ENCODE data around the gene SERTAD4. TPM values are rescaled to one million over a fixed set of nuclear protein-coding genes. Genes with fewer than 3 reads are reported as not detected.

The SERTAD4 gene
- total and polyA plus RNA-seq, 2 donors (not counting 1 experiment from before 2014, with no cell fraction given) = 0.17 to 7.6 TPM

GRCh38 chr1:210217482-210217881 lies 15.1 kb upstream of the SERTAD4 start:
- no peak for DNase-seq (ENCODE audit: low read depth in 2 of 2)
- H3K9me3 ChIP-seq (ENCODE audit: control insufficient read depth, insufficient read depth, low read depth, low read length) = no peaks in the 10 kb centered on the region
- H3K27me3 ChIP-seq (ENCODE audit: control insufficient read depth, insufficient read depth, low read length) = no peaks in the 10 kb centered on the region
- no peaks in the 10 kb centered on the region for H3K79me2 ChIP-seq (ENCODE audit: control insufficient read depth, insufficient read depth, low read length)
- no peak overlapping the region for H3K4me3 ChIP-seq (replicated peaks in 1 of 4; ENCODE audit: control extremely low read depth in 1 of 4, insufficient read depth in 1 of 4, low read depth in 3 of 4, low read length in 4 of 4)
- no peaks in the 10 kb centered on the region for H3K36me3 ChIP-seq (ENCODE audit: control insufficient read depth, insufficient read depth, low read length)
- TF ChIP-seq EZH2 (IDR thresholded peaks at IDR 0.05; ENCODE audit: low read length, missing control alignments) (no peak), CTCF (conservative IDR thresholded peaks at IDR 0.05 in 1 of 2, IDR thresholded peaks at IDR 0.05 in 1 of 2; ENCODE audit: low read depth in 1 of 2, low read length in 2 of 2) (no peak)
- no peak overlapping the region for H3K4me2 ChIP-seq (ENCODE audit: extremely low read depth, insufficient read depth, low read length)
- H3K27ac ChIP-seq (ENCODE audit: insufficient read depth, low read length) = no peak overlapping the region
- no peaks in the 10 kb centered on the region for H4K20me1 ChIP-seq (ENCODE audit: control insufficient read depth, extremely low read depth, insufficient read depth, low read length)
- H2AFZ ChIP-seq (ENCODE audit: low read length) = no peak overlapping the region
- H3K4me1 ChIP-seq (ENCODE audit: control insufficient read depth, extremely low read depth, insufficient read depth, low read length) = no peaks in the 10 kb centered on the region
- H3K9ac ChIP-seq (ENCODE audit: insufficient read depth, low read length) = no peak overlapping the region

DNA sequence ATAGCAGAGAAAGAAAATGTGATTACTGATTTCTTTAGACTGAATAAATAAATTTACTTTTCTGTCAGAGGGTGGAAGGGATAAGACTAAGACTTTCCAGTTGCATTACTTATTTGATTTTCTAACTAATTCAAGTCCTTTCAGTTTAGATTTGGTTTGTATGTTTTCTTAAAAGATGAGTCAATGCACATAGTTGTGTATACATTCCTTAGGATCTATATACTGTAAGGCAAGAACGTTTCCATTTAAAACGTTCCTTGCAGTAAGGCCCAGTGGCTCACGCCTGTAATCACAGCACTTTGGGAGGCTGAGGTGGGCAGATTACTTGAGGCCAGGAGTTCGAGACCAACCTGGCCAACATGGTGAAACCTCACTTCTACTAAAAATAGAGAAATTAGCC lies 14.5 kb upstream of the SERTAD4 start:
- Histone ChIP-seq H3K36me3 (ENCODE audit: control insufficient read depth, insufficient read depth, low read length) (no peaks in the 10 kb centered on the region), H3K4me3 (replicated peaks in 1 of 4; ENCODE audit: control extremely low read depth in 1 of 4, insufficient read depth in 1 of 4, low read depth in 3 of 4, low read length in 4 of 4) (no peak overlapping the region), H3K27me3 (ENCODE audit: control insufficient read depth, insufficient read depth, low read length) (peaks cover 1% of the 10 kb centered on the region), H3K4me1 (ENCODE audit: control insufficient read depth, extremely low read depth, insufficient read depth, low read length) (no peaks in the 10 kb centered on the region), H3K4me2 (ENCODE audit: extremely low read depth, insufficient read depth, low read length) (no peak overlapping the region), H3K9me3 (ENCODE audit: control insufficient read depth, insufficient read depth, low read depth, low read length) (no peaks in the 10 kb centered on the region), H4K20me1 (ENCODE audit: control insufficient read depth, extremely low read depth, insufficient read depth, low read length) (no peaks in the 10 kb centered on the region), H3K27ac (ENCODE audit: insufficient read depth, low read length) (no peak overlapping the region), H2AFZ (ENCODE audit: low read length) (no peak overlapping the region), H3K9ac (ENCODE audit: insufficient read depth, low read length) (no peak overlapping the region), H3K79me2 (ENCODE audit: control insufficient read depth, insufficient read depth, low read length) (no peaks in the 10 kb centered on the region)
- peak in 1 of 2 donors; percentile 10 for DNase-seq (ENCODE audit: low read depth in 2 of 2)
- TF ChIP-seq EZH2 (IDR thresholded peaks at IDR 0.05; ENCODE audit: low read length, missing control alignments) (no peak), CTCF (conservative IDR thresholded peaks at IDR 0.05 in 1 of 2, IDR thresholded peaks at IDR 0.05 in 1 of 2; ENCODE audit: low read depth in 1 of 2, low read length in 2 of 2) (no peak)

GRCh38 chr1:210222340-210223006 lies 10.1 kb upstream of the SERTAD4 start:
- peak in 1 of 2 donors; percentile 60 for DNase-seq (ENCODE audit: low read depth in 2 of 2)
- Histone ChIP-seq H3K9ac (ENCODE audit: insufficient read depth, low read length) (no peak overlapping the region), H3K4me1 (ENCODE audit: control insufficient read depth, extremely low read depth, insufficient read depth, low read length) (no peaks in the 10 kb centered on the region), H3K79me2 (ENCODE audit: control insufficient read depth, insufficient read depth, low read length) (no peaks in the 10 kb centered on the region), H3K27ac (ENCODE audit: insufficient read depth, low read length) (no peak overlapping the region), H3K27me3 (ENCODE audit: control insufficient read depth, insufficient read depth, low read length) (peaks cover 3% of the 10 kb centered on the region), H3K9me3 (ENCODE audit: control insufficient read depth, insufficient read depth, low read depth, low read length) (no peaks in the 10 kb centered on the region), H3K4me3 (replicated peaks in 1 of 4; ENCODE audit: control extremely low read depth in 1 of 4, insufficient read depth in 1 of 4, low read depth in 3 of 4, low read length in 4 of 4) (no peak overlapping the region), H3K4me2 (ENCODE audit: extremely low read depth, insufficient read depth, low read length) (no peak overlapping the region), H3K36me3 (ENCODE audit: control insufficient read depth, insufficient read depth, low read length) (no peaks in the 10 kb centered on the region), H4K20me1 (ENCODE audit: control insufficient read depth, extremely low read depth, insufficient read depth, low read length) (no peaks in the 10 kb centered on the region), H2AFZ (ENCODE audit: low read length) (no peak overlapping the region)
- TF ChIP-seq CTCF (conservative IDR thresholded peaks at IDR 0.05 in 1 of 2, IDR thresholded peaks at IDR 0.05 in 1 of 2; ENCODE audit: low read depth in 1 of 2, low read length in 2 of 2) (no peak), EZH2 (IDR thresholded peaks at IDR 0.05; ENCODE audit: low read length, missing control alignments) (no peak)
